NCI-H2107 treated with DMSO at 0.1 percent for 48 hours (cell line): Measurements from ENCODE around the gene KATNB1.
A peak's percentile ranks its signal among the peaks of the same experiment; 100 is the strongest.

ENCODE experiments used
- DNase-seq: peaks from one replicate; lab custom pipeline; 2025; ENCODE audit not compliant: unreplicated experiment; lab: John Stamatoyannopoulos, UW

Gene KATNB1

GRCh38 chr16:57755726-57756423 lies 20.3 kb downstream of the KATNB1 start:
- no peak for DNase-seq

- DNase-seq = no peak
Measured at GRCh38 chr16:57756424-57757325, 21.1 kb downstream of the KATNB1 start.

DNA sequence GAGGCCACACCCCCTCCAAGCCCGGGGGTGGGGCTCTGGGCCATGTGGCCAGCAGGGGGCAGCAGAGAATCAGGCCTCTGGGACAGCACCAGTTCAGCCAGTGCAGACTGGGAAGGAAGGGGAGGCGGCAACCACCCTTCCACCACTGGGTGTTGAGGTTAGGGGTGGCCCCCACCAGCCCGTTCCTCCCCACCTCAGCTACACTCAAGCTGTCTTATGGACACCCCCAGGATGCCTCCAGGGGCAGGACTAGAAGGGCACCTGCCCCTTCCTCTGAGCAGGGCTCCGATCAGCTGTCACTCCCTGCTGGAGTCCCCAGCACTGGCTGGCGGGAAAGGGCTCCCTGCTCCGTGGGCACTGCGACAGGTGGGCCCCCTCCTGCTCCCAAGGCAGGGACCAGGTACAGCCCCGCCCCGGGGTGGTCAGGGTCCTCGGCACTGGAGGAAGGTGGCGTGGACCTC lies 21.8 kb downstream of the KATNB1 start:
- peak; percentile 21 for DNase-seq

- no peak for DNase-seq
Measured at GRCh38 chr16:57757883-57758282, 22.3 kb downstream of the KATNB1 start.

DNA sequence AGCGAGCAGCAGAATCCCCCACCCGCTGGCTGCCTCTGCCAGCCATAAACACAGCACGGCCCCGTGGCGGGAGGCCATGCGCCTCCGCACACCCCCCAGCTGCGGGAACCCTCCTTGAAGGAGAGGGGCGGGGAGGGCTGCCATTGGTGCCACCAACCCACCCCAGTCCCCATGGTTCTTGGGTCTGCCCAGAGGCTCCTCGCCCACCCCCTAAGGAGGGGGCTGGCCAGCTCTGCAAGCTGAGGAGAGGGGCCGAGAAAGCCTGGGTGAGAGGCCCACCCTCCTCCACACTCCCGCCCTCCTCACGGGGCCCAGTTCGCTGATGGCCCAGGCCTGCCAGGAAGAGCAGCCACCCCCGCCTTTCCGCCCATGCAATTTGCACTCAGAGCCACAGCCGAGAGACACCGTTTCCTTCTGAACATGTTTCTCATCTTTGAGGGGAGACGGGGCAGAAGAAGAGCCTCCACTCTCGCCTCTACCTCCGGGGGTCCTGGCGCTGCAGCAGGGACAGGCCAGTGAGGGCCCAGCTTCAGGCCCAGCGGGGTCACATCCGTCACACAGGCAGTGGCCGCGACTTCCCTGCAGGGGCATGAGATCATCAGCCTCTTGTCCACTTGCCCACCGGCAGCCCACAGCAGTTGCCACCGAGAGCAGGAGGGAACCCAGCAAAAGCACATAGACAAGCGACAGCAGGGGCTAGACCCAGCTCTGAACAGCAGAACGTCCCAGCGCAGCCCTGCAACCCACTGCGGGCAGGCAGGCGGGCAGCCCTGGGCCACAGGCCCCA lies 23.0 kb downstream of the KATNB1 start:
- no peak for DNase-seq

DNA sequence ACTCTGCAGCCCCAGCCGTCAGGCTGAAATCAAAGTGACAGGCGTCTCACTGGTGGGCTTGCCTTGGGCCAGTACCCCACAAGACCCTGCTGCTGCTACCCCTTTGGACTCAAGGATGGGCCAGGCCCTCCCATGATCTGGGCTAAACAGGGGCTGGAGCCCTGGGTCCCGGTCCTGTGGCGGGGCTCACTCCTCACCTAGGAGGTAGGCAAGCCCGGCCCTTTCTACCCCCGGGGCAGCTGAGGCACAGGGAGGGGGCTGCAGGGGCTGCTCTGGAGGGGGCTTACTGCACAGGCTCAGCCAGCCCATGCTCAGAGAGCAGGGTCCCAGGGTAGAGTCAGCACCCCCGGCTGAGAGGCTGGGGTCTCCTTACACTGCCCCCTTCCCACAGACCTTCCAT lies 23.6 kb downstream of the KATNB1 start:
- DNase-seq = no peak

GRCh38 chr16:57759541-57760356 lies 24.2 kb downstream of the KATNB1 start:
- no peak for DNase-seq

GRCh38 chr16:57760357-57761160 lies 25.0 kb downstream of the KATNB1 start:
- no peak for DNase-seq

GRCh38 chr16:57761301-57761700 lies 25.7 kb downstream of the KATNB1 start:
- DNase-seq = no peak

DNA sequence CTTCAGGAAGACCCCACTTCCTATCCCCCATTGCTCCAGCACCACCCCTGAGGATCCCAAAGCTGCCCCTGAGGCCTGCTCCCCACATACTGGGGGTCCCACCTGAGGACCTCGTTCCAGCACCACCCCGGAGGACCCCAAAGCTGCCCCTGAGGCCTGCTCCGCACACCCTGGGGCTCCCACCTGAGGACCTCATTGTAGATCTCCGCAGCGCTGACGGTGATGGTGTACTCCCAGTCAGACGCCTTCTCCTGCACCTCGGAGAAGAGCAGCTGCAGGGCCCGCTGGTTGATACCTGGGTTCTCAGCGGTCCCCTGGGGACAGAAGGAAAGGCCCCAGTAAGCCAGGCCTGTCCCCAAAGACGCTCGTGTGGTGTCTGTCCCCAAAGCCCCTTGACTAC lies 26.4 kb downstream of the KATNB1 start:
- no peak for DNase-seq

- DNase-seq = no peak
Measured at GRCh38 chr16:57762365-57763040, 26.9 kb downstream of the KATNB1 start.

DNA sequence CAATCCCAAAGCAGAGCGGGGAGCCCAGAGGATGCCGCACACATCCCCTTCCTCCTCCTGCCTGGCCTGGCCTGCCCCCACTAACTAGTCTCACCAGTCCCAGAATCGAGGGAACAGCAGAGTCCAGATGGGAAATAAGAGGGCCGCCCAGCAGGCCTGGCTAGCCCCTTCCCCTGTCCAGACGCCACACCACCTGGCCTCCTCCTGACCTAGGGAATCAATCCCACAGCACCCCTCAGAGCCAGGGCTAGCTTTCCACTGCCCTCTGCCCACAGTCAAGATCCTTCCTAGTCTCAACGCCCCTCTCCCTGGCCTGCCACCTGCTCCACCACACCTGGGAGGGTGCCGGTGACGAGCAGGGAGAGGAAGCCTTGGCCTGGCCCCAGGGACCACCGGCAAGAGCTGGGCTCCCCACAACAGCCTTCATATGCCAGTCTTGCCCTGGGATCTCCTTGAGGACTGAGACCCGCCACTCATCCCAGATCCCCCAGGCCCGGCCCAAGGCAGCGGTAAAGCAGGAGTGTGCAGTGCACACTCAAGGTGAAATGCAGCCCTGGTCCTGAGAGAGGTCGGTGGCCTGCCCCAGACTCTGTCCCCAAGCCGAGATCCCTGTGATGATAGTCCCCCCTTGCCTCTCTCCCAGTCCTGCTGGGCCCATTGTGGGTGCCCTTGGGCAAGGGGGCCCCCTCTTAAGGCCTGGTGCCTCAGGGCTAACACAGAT lies 27.9 kb downstream of the KATNB1 start:
- DNase-seq = no peak

DNA sequence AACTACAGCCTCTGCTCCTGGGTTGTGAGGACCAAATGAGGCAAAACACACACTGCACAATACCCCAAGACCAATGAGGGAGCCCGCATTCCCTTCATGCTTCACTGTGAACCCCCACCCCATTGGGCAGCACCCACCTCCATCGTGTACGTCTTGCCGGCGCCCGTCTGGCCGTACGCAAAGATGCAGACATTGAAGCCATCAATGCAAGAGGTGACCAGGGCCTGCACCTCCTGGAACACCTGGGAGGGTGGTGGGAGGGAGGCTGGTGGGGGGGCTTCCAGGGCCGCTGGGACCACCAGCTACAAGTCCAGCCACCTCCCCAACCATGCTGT lies 28.4 kb downstream of the KATNB1 start:
- DNase-seq = no peak

DNA sequence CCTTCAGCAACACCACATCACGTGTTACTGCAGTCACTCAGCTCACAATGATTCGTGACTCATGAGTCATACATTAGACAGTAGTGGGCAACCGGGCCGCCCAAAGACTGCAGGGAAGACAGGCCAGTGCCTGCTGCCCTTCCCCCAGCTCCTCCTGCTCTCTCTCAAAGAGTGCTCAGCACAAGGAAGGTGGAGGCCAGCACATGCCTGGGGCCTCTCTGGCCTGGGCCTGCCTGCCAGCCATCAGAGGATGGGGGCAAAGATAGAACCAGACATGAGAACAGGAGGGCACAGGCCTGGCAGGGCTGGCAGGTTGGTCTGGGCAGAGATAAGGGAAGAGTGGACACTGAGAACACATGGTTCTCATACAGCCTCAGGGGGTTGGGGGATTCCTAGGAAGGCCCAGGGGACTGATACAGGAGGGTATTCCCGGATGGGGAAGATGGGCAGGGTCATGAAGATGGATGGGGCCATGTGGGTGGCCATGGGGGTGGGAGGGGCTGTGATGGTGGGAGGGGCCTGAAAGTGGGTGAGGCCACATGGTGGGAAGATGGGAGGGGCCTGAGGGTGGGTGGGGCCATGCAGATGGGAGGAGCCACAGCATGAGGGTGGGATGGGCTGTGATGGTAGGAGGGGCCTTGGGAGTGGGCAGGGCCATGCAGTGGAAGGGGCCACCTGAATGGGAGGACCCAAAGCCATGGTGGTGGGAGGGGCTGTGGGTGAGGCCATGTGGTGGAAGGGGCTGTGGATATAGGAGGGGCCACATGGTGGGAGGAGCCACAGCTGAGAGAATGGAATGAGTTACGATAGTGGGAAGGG lies 29.0 kb downstream of the KATNB1 start:
- DNase-seq = no peak

GRCh38 chr16:57765160-57765728 lies 29.7 kb downstream of the KATNB1 start:
- no peak for DNase-seq

DNA sequence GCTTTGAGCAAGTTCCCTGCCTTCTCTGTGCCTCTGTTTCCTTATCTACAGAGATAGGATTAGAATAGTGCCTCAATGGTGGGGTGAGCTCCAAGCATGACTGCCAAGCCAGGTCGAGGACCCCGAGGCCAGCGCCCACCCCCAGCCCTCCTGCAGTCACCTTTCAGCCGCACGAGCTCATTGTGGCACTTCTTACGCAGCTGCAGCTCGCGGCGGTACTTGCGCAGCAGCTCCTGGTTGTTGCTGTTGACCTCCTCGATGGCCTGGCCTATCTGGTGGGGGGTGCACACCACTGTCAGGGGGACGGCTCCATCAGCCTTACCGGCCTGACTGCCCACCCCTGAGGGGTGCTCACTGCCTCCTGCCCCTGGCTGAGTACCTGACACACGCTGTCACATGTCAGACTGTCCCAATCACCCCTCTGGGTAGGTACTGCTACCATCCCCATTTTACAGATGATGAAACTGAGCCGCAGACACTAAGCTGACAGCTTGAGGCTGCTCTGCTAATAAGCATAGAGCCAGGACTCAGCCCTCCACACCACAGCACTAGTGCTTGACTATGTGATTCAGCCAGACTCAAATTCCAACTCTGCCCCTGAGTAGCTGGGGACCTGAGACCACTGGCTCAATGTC lies 31.3 kb downstream of the KATNB1 start:
- DNase-seq = no peak

- DNase-seq = no peak
Measured at GRCh38 chr16:57769541-57770145, 34.1 kb downstream of the KATNB1 start.
